H1 (cell line): ENCODE data around the gene TBX3. TPM values are rescaled to one million over a fixed set of nuclear protein-coding genes. Genes with fewer than 3 reads are reported as not detected.

Experiments used
- CTCF ChIA-PET: fragments of 300-600 bp; sonication (Branson Sonifier 250); formaldehyde crosslinking; loops from one replicate; lab custom pipeline; 2021; ENCODE audit not compliant: partially characterized antibody; lab: Charles Lee
- POLR2A ChIA-PET: fragments of 300-600 bp; sonication (Branson Sonifier 250); formaldehyde crosslinking; loops from one replicate; lab custom pipeline; 2021; ENCODE audit warnings: inconsistent platforms; ENCODE audit not compliant: partially characterized antibody; lab: Charles Lee
- DNase-seq, 2 experiments: peaks; one replicate each; pipeline versions ENCODE4 v3.0.0 to v3.0.0-alpha.2; 2010 to 2022; ENCODE audit warnings: low spot score in 2 of 2, low read depth in 1 of 2, mixed read lengths in 1 of 2
- FAIRE-seq: peaks from 2 replicates; lab custom pipeline; 2011; peaks lifted over from hg19 to GRCh38; lab: Jason Lieb, UNC
- H2AFZ ChIP-seq: 2 replicates; pipeline ENCODE4 v1.8.1; 2012; ENCODE audit warnings: low read length, inconsistent platforms
- H2AK5ac ChIP-seq: 2 replicates; pipeline ENCODE4 v1.6.1; 2013; ENCODE audit warnings: low read depth, low read length
- H2BK120ac ChIP-seq: replicated peaks from 2 replicates; pipeline ENCODE3; 2013; ENCODE audit warnings: low read depth, low read length, inconsistent platforms
- H2BK12ac ChIP-seq: 2 replicates; pipeline ENCODE4 v1.6.1; 2013; ENCODE audit warnings: low read depth, low read length
- H2BK15ac ChIP-seq: 2 replicates; pipeline ENCODE4 v1.6.1; 2013; ENCODE audit warnings: low read length
- H2BK20ac ChIP-seq: 2 replicates; pipeline ENCODE4 v1.6.1; 2013; ENCODE audit warnings: low read length
- H2BK5ac ChIP-seq: 2 replicates; pipeline ENCODE4 v1.6.1; 2013; ENCODE audit warnings: low read depth, low read length
- H3K14ac ChIP-seq: 2 replicates; pipeline ENCODE4 v1.6.1; 2013; ENCODE audit warnings: inconsistent platforms; ENCODE audit not compliant: insufficient read length
- H3K18ac ChIP-seq: 2 replicates; pipeline ENCODE4 v1.6.1; 2013; ENCODE audit warnings: low read length; ENCODE audit errors: extremely low read depth
- H3K23ac ChIP-seq: 2 replicates; pipeline ENCODE4 v1.6.1; 2013; ENCODE audit warnings: inconsistent platforms; ENCODE audit not compliant: insufficient read length
- H3K23me2 ChIP-seq: 2 replicates; pipeline ENCODE4 v1.6.1; 2013; ENCODE audit warnings: low read depth, low read length
- H3K27ac ChIP-seq: 2 replicates; pipeline ENCODE4 v1.6.1; 2011; ENCODE audit warnings: low read depth, low read length, inconsistent platforms
- H3K27me3 ChIP-seq, 4 experiments: replicated peaks in 1 of 4; 1 replicate in 1 of 4; 2 replicates in 3 of 4; pipeline versions ENCODE4 v1.6.1 to v1.8.1; 2011 to 2013; ENCODE audit warnings: low read length in 3 of 4, mild to moderate bottlenecking in 3 of 4, inconsistent platforms in 2 of 4, mixed read lengths in 2 of 4, moderate library complexity in 1 of 4; ENCODE audit not compliant: control insufficient read depth in 3 of 4, insufficient read depth in 3 of 4; ENCODE audit errors: extremely low read depth in 1 of 4
- H3K36me3 ChIP-seq, 4 experiments: 2 replicates each; pipeline versions ENCODE4 v1.6.1 to v1.8.1; 2011 to 2013; ENCODE audit warnings: mild to moderate bottlenecking in 4 of 4, low read length in 3 of 4, moderate library complexity in 2 of 4, control low read depth in 1 of 4, inconsistent platforms in 1 of 4; ENCODE audit not compliant: insufficient read depth in 4 of 4, control insufficient read depth in 2 of 4
- H3K4ac ChIP-seq: replicated peaks from 2 replicates; pipeline ENCODE3; 2013; ENCODE audit warnings: low read length, low read depth, mixed read lengths, inconsistent platforms; ENCODE audit not compliant: insufficient read length
- H3K4me1 ChIP-seq, 4 experiments: replicated peaks in 1 of 4; 1 replicate in 1 of 4; 2 replicates in 3 of 4; pipeline versions ENCODE4 v1.6.1 to v1.8.1; 2011 to 2013; ENCODE audit warnings: low read length in 3 of 4, inconsistent platforms in 2 of 4, mixed read lengths in 1 of 4; ENCODE audit not compliant: insufficient read depth in 4 of 4, control insufficient read depth in 3 of 4
- H3K4me2 ChIP-seq, 2 experiments: 2 replicates each; pipeline versions ENCODE4 v1.6.1 to v1.8.1; 2011 to 2013; ENCODE audit warnings: low read depth in 2 of 2, low read length in 2 of 2, control low read depth in 1 of 2, inconsistent platforms in 1 of 2, mild to moderate bottlenecking in 1 of 2; ENCODE audit not compliant: insufficient read depth in 1 of 2
- H3K4me3 ChIP-seq, 4 experiments: fragments of 200-600, 300-600 bp in 1 of 4; sonication (generic), shearing (Covaris generic), sonication (Bioruptor Twin) in 1 of 4; 2 replicates each; pipeline versions ENCODE4 v1.5.1 to v1.8.1; 2011 to 2016; ENCODE audit warnings: low read length in 4 of 4, low read depth in 3 of 4, control low read depth in 2 of 4, inconsistent platforms in 2 of 4, mild to moderate bottlenecking in 2 of 4, mixed read lengths in 1 of 4, moderate library complexity in 1 of 4; ENCODE audit not compliant: insufficient read depth in 2 of 4; ENCODE audit errors: extremely low read depth in 1 of 4
- H3K56ac ChIP-seq: replicated peaks from 2 replicates; pipeline ENCODE3; 2013; ENCODE audit warnings: low read depth, mild to moderate bottlenecking, mixed read lengths, low read length, inconsistent platforms; ENCODE audit not compliant: insufficient read length
- H3K79me1 ChIP-seq: 2 replicates; pipeline ENCODE4 v1.6.1; 2013; ENCODE audit warnings: low read depth, low read length, control low read depth
- H3K79me2 ChIP-seq, 2 experiments: 2 replicates each; pipeline versions ENCODE4 v1.6.1 to v1.8.1; 2012 to 2013; ENCODE audit warnings: low read length in 2 of 2, mild to moderate bottlenecking in 2 of 2, inconsistent platforms in 1 of 2; ENCODE audit not compliant: insufficient read depth in 2 of 2, control insufficient read depth in 1 of 2
- H3K9ac ChIP-seq, 4 experiments: replicated peaks in 1 of 4; 1 replicate in 1 of 4; 2 replicates in 3 of 4; pipeline versions ENCODE4 v1.6.1 to v1.8.1; 2011 to 2013; ENCODE audit warnings: low read depth in 3 of 4, low read length in 3 of 4, control low read depth in 2 of 4, mild to moderate bottlenecking in 2 of 4, moderate library complexity in 2 of 4, inconsistent platforms in 1 of 4; ENCODE audit errors: extremely low read depth in 1 of 4
- H3K9me3 ChIP-seq, 2 experiments: 2 replicates each; pipeline versions ENCODE4 v1.6.1 to v1.8.1; 2012 to 2013; ENCODE audit warnings: mild to moderate bottlenecking in 2 of 2, moderate library complexity in 2 of 2, control low read depth in 1 of 2, inconsistent platforms in 1 of 2, low read depth in 1 of 2, low read length in 1 of 2, mixed read lengths in 1 of 2; ENCODE audit not compliant: insufficient read depth in 2 of 2
- H4K20me1 ChIP-seq, 2 experiments: replicated peaks in 1 of 2; 2 replicates each; pipeline versions ENCODE3 to v1.8.1; 2011 to 2013; ENCODE audit warnings: inconsistent platforms in 2 of 2, low read length in 2 of 2, mild to moderate bottlenecking in 1 of 2; ENCODE audit not compliant: insufficient read depth in 2 of 2, control insufficient read depth in 1 of 2
- H4K5ac ChIP-seq: 2 replicates; pipeline ENCODE4 v1.6.1; 2013; ENCODE audit warnings: low read length, low read depth, mixed read lengths, inconsistent platforms; ENCODE audit not compliant: insufficient read length
- H4K8ac ChIP-seq: 2 replicates; pipeline ENCODE4 v1.8.0; 2013; ENCODE audit warnings: mild to moderate bottlenecking, moderate library complexity, low read length, inconsistent platforms; ENCODE audit not compliant: insufficient read depth; ENCODE audit errors: extremely low read depth
- H4K91ac ChIP-seq: replicated peaks from 2 replicates; pipeline ENCODE3; 2013; ENCODE audit warnings: low read length, mixed read lengths, inconsistent platforms; ENCODE audit not compliant: insufficient read length
- ASH2L ChIP-seq: fragments of 200-600, 300-600 bp; sonication (generic); IDR thresholded peaks from one replicate; pipeline ENCODE4 v1.7.1; 2017; ENCODE audit warnings: low read length
- CBX8 ChIP-seq: fragments of 300-800, 300-1000 bp; sonication (generic); IDR thresholded peaks from 2 replicates; pipeline ENCODE4 v1.7.1; 2016; ENCODE audit warnings: low read depth, low read length, borderline replicate concordance
- HDAC6 ChIP-seq: IDR thresholded peaks from one replicate; pipeline ENCODE4 v1.7.1; 2012; ENCODE audit warnings: low read depth, mild to moderate bottlenecking, inconsistent platforms, low read length, moderate library complexity
- KDM5A ChIP-seq: fragments of 200-600 bp; IDR thresholded peaks from 2 replicates; pipeline ENCODE4 v1.7.1; 2012; ENCODE audit warnings: mild to moderate bottlenecking, low read length, inconsistent platforms, mixed read lengths
- SUZ12 ChIP-seq: fragments of 200-600 bp; sonication (generic); IDR thresholded peaks from 2 replicates; pipeline ENCODE4 v1.6.1; 2012; ENCODE audit warnings: mild to moderate bottlenecking, inconsistent platforms, low read length, moderate library complexity, mixed read lengths
- TAF7 ChIP-seq: optimal IDR thresholded peaks from 2 replicates; pipeline ENCODE3; 2011; ENCODE audit warnings: low read depth, mild to moderate bottlenecking, inconsistent platforms, low read length, moderate library complexity, borderline replicate concordance
- WGBS, 2 experiments: shearing (Covaris generic) in 1 of 2; methylation state at CpG; one replicate each; pipeline versions ENCODE4 v1.1.6 to v1.1.7; 2013 to 2015; ENCODE audit warnings: low lambda C conversion rate in 2 of 2, mixed read lengths in 2 of 2, inconsistent platforms in 1 of 2, low coverage in 1 of 2, missing lambda C conversion rate in 1 of 2; ENCODE audit not compliant: insufficient replicate concordance in 2 of 2, insufficient coverage in 1 of 2, insufficient read length in 1 of 2; ENCODE audit errors: extremely low coverage in 1 of 2, missing lambda C conversion rate in 1 of 2; 5-methylcytosine and 5-hydroxymethylcytosine counted together
- polyA plus RNA-seq, 7 experiments: library from polyadenylated mRNA; depleted of rRNA in 3 of 7; stranded (reverse) in 5 of 7; unstranded in 2 of 7; fragments of >200 nt in 5 of 7; fragments of 200-250 nt in 2 of 7; gene quantifications; 1 replicate in 5 of 7; 2 replicates in 1 of 7; 4 replicates in 1 of 7; pipeline versions ENCODE4 v1.2.1 to v1.2.3, GENCODE V29; 2011 to 2013; ENCODE audit warnings: missing spikeins in 2 of 7, mixed read lengths in 2 of 7
- total RNA-seq: library from RNA; stranded (reverse); fragmentation: NEBNext Ultra II Directional; extraction: Animal tissue kit (Norgen Biotek cat#: 25700); gene quantifications from 2 replicates; pipeline ENCODE4 v1.2.1, GENCODE V29; 2021

Gene TBX3
- total and polyA plus RNA-seq, 2 of the 8 experiments (the other 6 are each of a cell fraction or from before 2014, with no cell fraction given): 0.09 to 1.0 TPM

DNA sequence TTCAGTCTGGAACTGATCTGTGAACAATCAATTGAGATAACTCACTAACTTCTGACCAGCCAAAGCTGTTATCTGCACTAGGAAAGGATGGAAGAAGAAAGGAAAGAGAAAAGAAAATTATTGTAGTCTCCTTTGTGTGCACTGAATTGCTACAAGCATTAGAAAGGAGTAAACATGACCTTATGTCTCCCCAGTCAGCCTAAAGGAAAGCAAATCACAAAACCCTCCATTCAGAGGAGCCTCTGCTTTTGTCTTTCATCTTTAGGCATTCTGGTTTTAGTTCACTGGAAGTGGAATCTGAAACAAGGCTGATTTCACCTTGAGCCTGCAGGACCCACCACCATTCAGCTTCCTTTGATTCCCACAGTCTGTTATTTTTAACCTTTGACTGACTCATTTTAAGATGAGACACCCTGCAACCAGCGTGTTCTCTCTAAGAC is 26.0 kb downstream of the TBX3 start:
- Histone ChIP-seq H4K5ac (no peak overlapping the region), H2BK20ac (no peak overlapping the region), H3K18ac (no peak overlapping the region), H3K4me1 (peaks cover 5 to 23% (median 14%) of the 10 kb centered on the region in 4 experiments), H3K4ac (no peak overlapping the region), H3K36me3 (no peaks in the 10 kb centered on the region), H2AFZ (no peak overlapping the region), H3K23me2 (no peaks in the 10 kb centered on the region; the same call in 1 of the 2 replicates), H3K4me3 (no peak overlapping the region), H3K4me2 (peak overlapping the region; percentile 12 to 23; a peak in 1 of 4 replicates), H3K9me3 (no peaks in the 10 kb centered on the region), H3K23ac (no peak overlapping the region), H4K91ac (no peak overlapping the region), H4K8ac (no peak overlapping the region), H2BK120ac (no peak overlapping the region), H2BK5ac (no peak overlapping the region), H4K20me1 (peaks cover 0 to 3% of the 10 kb centered on the region in 2 experiments), H2AK5ac (no peak overlapping the region), H2BK15ac (no peak overlapping the region), H3K27ac (no peak overlapping the region), H3K56ac (no peak overlapping the region), H3K79me2 (no peaks in the 10 kb centered on the region), H3K27me3 (peaks cover 2 to 10% (median 7%) of the 10 kb centered on the region in 4 experiments), H2BK12ac (no peak overlapping the region), H3K9ac (no peak overlapping the region), H3K14ac (no peak overlapping the region), H3K79me1 (no peaks in the 10 kb centered on the region)
- 14% methylated on average over 1 of the region's 1 CpG; no CpG with 5 or more reads in 1 of the 2 experiments for WGBS, 2 experiments
- FAIRE-seq: no peak
- no peak for TF ChIP-seq SUZ12
- TF ChIP-seq KDM5A: no peak
- TF ChIP-seq ASH2L: no peak
- no peak for TF ChIP-seq CBX8
- no peak for TF ChIP-seq TAF7
- TF ChIP-seq HDAC6: no peak
- ChIA-PET CTCF (interaction anchor here (0.6 to 5.0 kb wide), 6 partner anchors 10 to 1091 kb away, joined by 3 to 27 read pairs (median 6); no protein-coding TSS in a partner anchor), POLR2A (no interaction called here)
- no peak for DNase-seq
